ENCODE data around the gene MYRIP. TPM values are rescaled to one million over a fixed set of nuclear protein-coding genes. Genes with fewer than 3 reads are reported as not detected.

Gene MYRIP
- total RNA-seq, 6 donors from 2014 or later = 0.55 to 4.3 (median 2.1) TPM; not detected in 1

GRCh38 chr3:39941931-39942330, 132.5 kb downstream of the MYRIP start:
- Histone ChIP-seq H3K27ac (no peak overlapping the region), H3K27me3 (no peaks in the 10 kb centered on the region), H3K4me1 (no peaks in the 10 kb centered on the region), H3K9me3 (no peaks in the 10 kb centered on the region), H3K4me3 (no peak overlapping the region), H3K36me3 (no peaks in the 10 kb centered on the region)
- ATAC-seq (ENCODE audit: low FRiP score in 2 of 2) = no peak
- TF ChIP-seq EP300 (IDR thresholded peaks at IDR 0.05) (no peak), POLR2A (IDR thresholded peaks at IDR 0.05) (no peak), CTCF (IDR thresholded peaks at IDR 0.05) (no peak), POLR2AphosphoS5 (IDR thresholded peaks at IDR 0.05) (no peak)
- no peak for DNase-seq
- 57 to 79% methylated on average over 5 of the region's 5 CpGs for WGBS, 2 donors

GRCh38 chr3:39960515-39961191, 151.2 kb downstream of the MYRIP start:
- peak overlapping the region in 2 of 4 donors; percentile 11 to 22 for H3K27ac ChIP-seq
- peak in 1 of 2 donors; percentile 45 for ATAC-seq (ENCODE audit: low FRiP score in 2 of 2)

GRCh38 chr3:39961230-39961629, 151.8 kb downstream of the MYRIP start:
- no peaks in the 10 kb centered on the region for H3K27me3 ChIP-seq
- TF ChIP-seq CTCF (IDR thresholded peaks at IDR 0.05) (no peak), POLR2AphosphoS5 (IDR thresholded peaks at IDR 0.05) (no peak), EP300 (IDR thresholded peaks at IDR 0.05) (no peak), POLR2A (IDR thresholded peaks at IDR 0.05) (no peak)
- DNase-seq = no peak
- 36 to 46% methylated on average over 4 of the region's 4 CpGs for WGBS, 2 donors
- H3K27ac ChIP-seq = peak overlapping the region in 3 of 4 donors; percentile 9 to 22 (median 11)
- H3K4me1 ChIP-seq = peaks cover 0 to 11% (median 3%) of the 10 kb centered on the region in 4 donors
- H3K36me3 ChIP-seq = no peaks in the 10 kb centered on the region
- H3K9me3 ChIP-seq = no peaks in the 10 kb centered on the region
- H3K4me3 ChIP-seq = no peak overlapping the region
- ATAC-seq (ENCODE audit: low FRiP score in 2 of 2) = peak in 1 of 2 donors; percentile 12

More at GRCh38 chr3:39960515-39961191, 151.2 kb downstream of the MYRIP start:
- no peak for DNase-seq
- 24 to 27% methylated on average over 5 of the region's 5 CpGs for WGBS, 2 donors
- H3K27me3 ChIP-seq = no peaks in the 10 kb centered on the region
- TF ChIP-seq EP300 (IDR thresholded peaks at IDR 0.05) (peak in 2 of 4 donors; percentile 15 to 38), POLR2AphosphoS5 (IDR thresholded peaks at IDR 0.05) (no peak), POLR2A (IDR thresholded peaks at IDR 0.05) (no peak), CTCF (IDR thresholded peaks at IDR 0.05) (no peak)
- no peaks in the 10 kb centered on the region for H3K36me3 ChIP-seq
- no peaks in the 10 kb centered on the region for H3K9me3 ChIP-seq
- H3K4me1 ChIP-seq = peaks cover 0 to 11% (median 3%) of the 10 kb centered on the region in 4 donors
- no peak overlapping the region for H3K4me3 ChIP-seq

- no peak overlapping the region for H3K27ac ChIP-seq
- peak in 1 of 2 donors; percentile 67 for ATAC-seq (ENCODE audit: low FRiP score in 2 of 2)
Measured at GRCh38 chr3:39962581-39962980, 153.2 kb downstream of the MYRIP start.

More at GRCh38 chr3:39962581-39962980, 153.2 kb downstream of the MYRIP start:
- no peaks in the 10 kb centered on the region for H3K27me3 ChIP-seq
- H3K9me3 ChIP-seq = no peaks in the 10 kb centered on the region
- TF ChIP-seq CTCF (IDR thresholded peaks at IDR 0.05) = no peak
- no peak for TF ChIP-seq POLR2A (IDR thresholded peaks at IDR 0.05)
- TF ChIP-seq POLR2AphosphoS5 (IDR thresholded peaks at IDR 0.05) = no peak
- no peak for TF ChIP-seq EP300 (IDR thresholded peaks at IDR 0.05)
- peaks cover 0 to 11% (median 3%) of the 10 kb centered on the region in 4 donors for H3K4me1 ChIP-seq
- DNase-seq = no peak
- no peaks in the 10 kb centered on the region for H3K36me3 ChIP-seq
- WGBS, 2 donors = 80 to 87% methylated on average over 1 of the region's 1 CpG
- H3K4me3 ChIP-seq = no peak overlapping the region
